Stimulated activated CD8-positive, alpha-beta memory T cell treated with anti-CD3 and anti-CD28 coated beads, Interleukin-12 subunit alpha, Interleukin-12 subunit beta, amount 100 ng/mL, for 24 hours (primary cell): ENCODE results near the gene SYT5.

Experiments
- DNase-seq: peaks from one replicate; pipeline ENCODE4 v3.0.0-alpha.2; 2020; ENCODE audit errors: extremely low read depth

SYT5 gene

GRCh38 chr19:55146705-55147273 lies 33.3 kb downstream of the SYT5 start:
- DNase-seq: no peak

- DNase-seq: no peak
Observed at GRCh38 chr19:55146078-55146704, 33.9 kb downstream of the SYT5 start.

- DNase-seq: no peak
Observed at GRCh38 chr19:55145232-55145631, 34.9 kb downstream of the SYT5 start.

GRCh38 chr19:55141696-55142095 lies 38.4 kb downstream of the SYT5 start:
- DNase-seq: no peak

- no peak for DNase-seq
Observed at GRCh38 chr19:55137915-55138314, 42.2 kb downstream of the SYT5 start.

- DNase-seq: no peak
Observed at GRCh38 chr19:55136399-55137102, 43.5 kb downstream of the SYT5 start.

GRCh38 chr19:55134736-55135135 lies 45.4 kb downstream of the SYT5 start:
- DNase-seq: no peak

GRCh38 chr19:55133639-55134444 lies 46.2 kb downstream of the SYT5 start:
- DNase-seq: no peak

GRCh38 chr19:55132453-55133129 lies 47.5 kb downstream of the SYT5 start:
- DNase-seq: no peak

- DNase-seq: no peak
Observed at GRCh38 chr19:55131421-55131820, 48.7 kb downstream of the SYT5 start.
